Body of pancreas (tissue), 4 donors: Measurements from ENCODE around the gene SLC22A15.

Experiments used
- POLR2A ChIP-seq, 3 donors: fragments of 450-650 bp; IDR thresholded peaks; one replicate each; pipeline ENCODE4 v1.6.1; 2016; ENCODE audit warnings: antibody characterized with exemption in 3 of 3, mild to moderate bottlenecking in 2 of 3
- TF ChIP-seq, protein P1 (sequence below), 7 experiments: fragments of 450-650 bp in 4 of 7; fragments of 200-600 bp in 3 of 7; sonication (generic) in 3 of 7; IDR thresholded peaks; one replicate each; pipeline ENCODE4 v1.5.1; 2016 to 2019; ENCODE audit warnings: antibody characterized with exemption in 7 of 7

DNA sequence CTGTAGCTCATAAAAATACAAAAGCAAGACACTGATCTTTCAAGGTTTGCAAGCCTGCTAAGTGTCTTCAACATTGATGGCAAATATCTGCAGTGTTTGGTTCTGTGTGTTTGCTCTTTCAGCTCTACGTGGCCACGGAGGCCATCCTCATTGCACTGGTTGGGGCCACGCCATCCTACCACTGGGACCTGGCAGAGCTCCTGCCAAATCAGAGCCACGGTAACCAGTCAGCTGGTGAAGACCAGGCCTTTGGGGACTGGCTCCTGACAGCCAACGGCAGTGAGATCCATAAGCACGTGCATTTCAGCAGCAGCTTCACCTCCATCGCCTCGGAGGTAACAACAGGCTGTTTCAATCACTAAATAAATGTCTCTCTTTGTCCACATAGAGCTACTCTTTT lies 15.6 kb downstream of the SLC22A15 start:
- TF ChIP-seq, protein P1, sequence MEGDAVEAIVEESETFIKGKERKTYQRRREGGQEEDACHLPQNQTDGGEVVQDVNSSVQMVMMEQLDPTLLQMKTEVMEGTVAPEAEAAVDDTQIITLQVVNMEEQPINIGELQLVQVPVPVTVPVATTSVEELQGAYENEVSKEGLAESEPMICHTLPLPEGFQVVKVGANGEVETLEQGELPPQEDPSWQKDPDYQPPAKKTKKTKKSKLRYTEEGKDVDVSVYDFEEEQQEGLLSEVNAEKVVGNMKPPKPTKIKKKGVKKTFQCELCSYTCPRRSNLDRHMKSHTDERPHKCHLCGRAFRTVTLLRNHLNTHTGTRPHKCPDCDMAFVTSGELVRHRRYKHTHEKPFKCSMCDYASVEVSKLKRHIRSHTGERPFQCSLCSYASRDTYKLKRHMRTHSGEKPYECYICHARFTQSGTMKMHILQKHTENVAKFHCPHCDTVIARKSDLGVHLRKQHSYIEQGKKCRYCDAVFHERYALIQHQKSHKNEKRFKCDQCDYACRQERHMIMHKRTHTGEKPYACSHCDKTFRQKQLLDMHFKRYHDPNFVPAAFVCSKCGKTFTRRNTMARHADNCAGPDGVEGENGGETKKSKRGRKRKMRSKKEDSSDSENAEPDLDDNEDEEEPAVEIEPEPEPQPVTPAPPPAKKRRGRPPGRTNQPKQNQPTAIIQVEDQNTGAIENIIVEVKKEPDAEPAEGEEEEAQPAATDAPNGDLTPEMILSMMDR (IDR thresholded peaks at IDR 0.05), result no peak
- no peak for TF ChIP-seq POLR2A (IDR thresholded peaks at IDR 0.05)
